H7 (cell line): ENCODE results near the gene NCL. TPM values are rescaled to one million over a fixed set of nuclear protein-coding genes. Genes with fewer than 3 reads are reported as not detected.
"Not testable (repeated sequence)": the region's sequence is repeated elsewhere in the genome, so short reads cannot be mapped to it uniquely, and the experiment has no call there.

Experiments used
- DNase-seq: peaks from one replicate; pipeline ENCODE4 v3.0.0; 2012
- H3K27me3 ChIP-seq: 2 replicates; pipeline ENCODE4 v1.6.0; 2011; ENCODE audit warnings: mild to moderate bottlenecking, low read length; ENCODE audit not compliant: control insufficient read depth, insufficient read depth
- H3K36me3 ChIP-seq: replicated peaks from 2 replicates; pipeline ENCODE4 v1.5.1; 2011; ENCODE audit warnings: low read length; ENCODE audit not compliant: control insufficient read depth, insufficient read depth
- H3K4me3 ChIP-seq: 2 replicates; pipeline ENCODE4 v1.5.1; 2011; ENCODE audit warnings: low read depth, mild to moderate bottlenecking, control low read depth, low read length, moderate library complexity; ENCODE audit not compliant: insufficient read depth
- total RNA-seq: library from RNA; depleted of rRNA; stranded (reverse); fragments of >200 nt; shearing (Covaris generic); gene quantifications from 2 replicates; pipeline ENCODE4 v1.2.3, GENCODE V29; 2014

Gene NCL
- total RNA-seq, 1 experiment from 2014 or later, result 148 TPM

GRCh38 chr2:231460073-231460835 is 4.0 kb downstream of the NCL start:
- Histone ChIP-seq H3K27me3 (no peaks in the 10 kb centered on the region), H3K36me3 (peaks cover 69% of the 10 kb centered on the region), H3K4me3 (no peak overlapping the region)
- no peak for DNase-seq

GRCh38 chr2:231458368-231458767 is 5.9 kb downstream of the NCL start:
- Histone ChIP-seq H3K4me3 (no peak overlapping the region), H3K27me3 (no peaks in the 10 kb centered on the region), H3K36me3 (peaks cover 79% of the 10 kb centered on the region)
- DNase-seq, result no peak

GRCh38 chr2:231457101-231457500 is 7.2 kb downstream of the NCL start:
- Histone ChIP-seq H3K36me3 (peaks cover 69% of the 10 kb centered on the region), H3K27me3 (no peaks in the 10 kb centered on the region), H3K4me3 (no peak overlapping the region)
- DNase-seq, result no peak

GRCh38 chr2:231456295-231457004 is 7.8 kb downstream of the NCL start:
- H3K36me3 ChIP-seq, result peaks cover 65% of the 10 kb centered on the region
- H3K27me3 ChIP-seq, result no peaks in the 10 kb centered on the region

GRCh38 chr2:231455890-231456289 is 8.4 kb downstream of the NCL start:
- DNase-seq, result no peak
- Histone ChIP-seq H3K4me3 (no peak overlapping the region), H3K36me3 (peaks cover 61% of the 10 kb centered on the region), H3K27me3 (no peaks in the 10 kb centered on the region)

More at GRCh38 chr2:231456295-231457004, 7.8 kb downstream of the NCL start:
- no peak overlapping the region for H3K4me3 ChIP-seq
- no peak for DNase-seq

GRCh38 chr2:231455222-231455621 is 9.1 kb downstream of the NCL start:
- no peak for DNase-seq

GRCh38 chr2:231454361-231454791 is 9.9 kb downstream of the NCL start:
- Histone ChIP-seq H3K4me3 (no peak overlapping the region), H3K27me3 (no peaks in the 10 kb centered on the region), H3K36me3 (peaks cover 53% of the 10 kb centered on the region)
- DNase-seq, result no peak

More at GRCh38 chr2:231455222-231455621, 9.1 kb downstream of the NCL start:
- Histone ChIP-seq H3K4me3 (no peak overlapping the region), H3K27me3 (no peaks in the 10 kb centered on the region), H3K36me3 (peaks cover 57% of the 10 kb centered on the region)

GRCh38 chr2:231452799-231453508 is 11.3 kb downstream of the NCL start:
- no peaks in the 10 kb centered on the region for H3K27me3 ChIP-seq
- peak; percentile 49 for DNase-seq
- H3K4me3 ChIP-seq, result no peak overlapping the region
- H3K36me3 ChIP-seq, result peaks cover 39% of the 10 kb centered on the region

- Histone ChIP-seq H3K4me3 (no peak overlapping the region), H3K36me3 (peaks cover 17% of the 10 kb centered on the region), H3K27me3 (no peaks in the 10 kb centered on the region)
- no peak for DNase-seq
Measured at GRCh38 chr2:231450548-231450989, 13.7 kb downstream of the NCL start.

GRCh38 chr2:231449503-231450054 is 14.7 kb downstream of the NCL start:
- no peak for DNase-seq
- no peak overlapping the region for H3K4me3 ChIP-seq
- peaks cover 9% of the 10 kb centered on the region for H3K36me3 ChIP-seq
- no peaks in the 10 kb centered on the region for H3K27me3 ChIP-seq

GRCh38 chr2:231436957-231437356 is 27.3 kb downstream of the NCL start:
- Histone ChIP-seq H3K4me3 (no peak overlapping the region), H3K36me3 (no peaks in the 10 kb centered on the region), H3K27me3 (no peaks in the 10 kb centered on the region)
- DNase-seq, result no peak

- DNase-seq, result no peak
- Histone ChIP-seq H3K36me3 (no peaks in the 10 kb centered on the region), H3K27me3 (no peaks in the 10 kb centered on the region), H3K4me3 (no peak overlapping the region)
Measured at GRCh38 chr2:231433990-231434389, 30.3 kb downstream of the NCL start.

GRCh38 chr2:231431606-231432005 is 32.7 kb downstream of the NCL start:
- H3K4me3 ChIP-seq, result no peak overlapping the region
- H3K27me3 ChIP-seq, result no peaks in the 10 kb centered on the region
- DNase-seq, result no peak

GRCh38 chr2:231430437-231430836 is 33.8 kb downstream of the NCL start:
- not testable (repeated sequence) for H3K4me3 ChIP-seq, H3K27me3 ChIP-seq, H3K36me3 ChIP-seq, DNase-seq

More at GRCh38 chr2:231431606-231432005, 32.7 kb downstream of the NCL start:
- H3K36me3 ChIP-seq, result no peaks in the 10 kb centered on the region
